GM21526 (cell line): ENCODE measurements around the gene PADI6.

Source experiments
- ATAC-seq: cut with Tn5 transposase; IDR thresholded peaks from one replicate; pipeline ENCODE4 v1.9.1; 2021; ENCODE audit warnings: moderate library complexity; ENCODE audit not compliant: unreplicated experiment, low FRiP score

Gene PADI6

DNA sequence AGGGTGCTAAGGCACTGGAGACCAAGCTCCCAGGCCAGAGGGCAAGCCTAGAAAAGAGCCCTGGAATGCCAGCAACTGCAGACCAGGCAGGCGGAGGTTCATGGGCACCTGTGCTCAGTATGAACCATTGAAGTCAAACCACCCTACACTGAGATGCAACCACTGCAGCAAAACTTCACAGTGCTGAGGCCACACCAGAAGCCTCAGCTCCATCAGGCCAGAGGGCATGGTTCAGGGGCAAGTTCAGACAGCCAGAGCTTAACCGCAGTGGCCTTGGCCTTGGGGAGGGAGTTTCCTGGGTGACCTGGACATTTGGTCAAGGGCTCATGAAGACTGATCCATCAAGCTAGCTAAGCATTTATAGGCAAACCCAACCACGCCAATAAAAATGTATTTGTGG lies 60.4 kb downstream of the PADI6 start:
- ATAC-seq: no peak

DNA sequence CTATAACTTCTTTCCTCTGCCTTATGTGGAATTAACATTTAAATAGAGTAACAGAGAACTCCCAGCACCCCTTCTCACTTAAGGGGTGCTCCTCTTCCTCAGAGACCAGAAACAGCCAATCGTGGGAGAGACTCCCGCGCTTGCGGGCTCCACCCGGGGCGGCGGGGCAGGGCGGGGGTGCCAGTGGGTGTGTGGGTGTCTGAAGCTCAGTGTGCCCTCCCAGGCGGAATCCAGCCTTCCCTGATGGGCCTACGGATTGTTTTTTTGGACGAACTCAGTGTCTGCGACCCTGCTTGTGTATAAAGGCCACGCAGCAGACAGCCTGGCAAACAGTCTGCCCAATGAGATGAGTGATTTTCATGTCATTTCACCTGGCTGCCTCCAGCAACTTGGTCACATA lies 61.3 kb downstream of the PADI6 start:
- ATAC-seq: no peak

DNA sequence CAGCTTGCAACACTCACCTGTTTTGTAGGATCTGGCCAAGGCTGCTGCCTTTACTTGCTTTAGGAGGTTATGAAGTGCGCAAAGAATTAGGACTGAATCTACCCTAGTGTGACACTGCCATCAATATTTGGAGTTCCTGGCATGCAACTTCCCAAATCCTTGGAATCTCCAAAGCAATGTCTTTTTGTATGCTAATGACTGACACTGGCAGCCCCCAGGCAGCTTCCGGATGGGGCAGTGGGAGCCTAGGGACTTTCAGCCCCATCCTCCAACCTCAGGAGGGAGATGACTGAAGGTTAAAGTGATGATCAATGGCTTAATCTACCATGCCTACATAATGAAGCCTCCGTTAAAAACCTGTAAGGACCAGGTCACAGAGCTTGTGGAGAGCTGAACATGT lies 62.0 kb downstream of the PADI6 start:
- ATAC-seq: no peak

DNA sequence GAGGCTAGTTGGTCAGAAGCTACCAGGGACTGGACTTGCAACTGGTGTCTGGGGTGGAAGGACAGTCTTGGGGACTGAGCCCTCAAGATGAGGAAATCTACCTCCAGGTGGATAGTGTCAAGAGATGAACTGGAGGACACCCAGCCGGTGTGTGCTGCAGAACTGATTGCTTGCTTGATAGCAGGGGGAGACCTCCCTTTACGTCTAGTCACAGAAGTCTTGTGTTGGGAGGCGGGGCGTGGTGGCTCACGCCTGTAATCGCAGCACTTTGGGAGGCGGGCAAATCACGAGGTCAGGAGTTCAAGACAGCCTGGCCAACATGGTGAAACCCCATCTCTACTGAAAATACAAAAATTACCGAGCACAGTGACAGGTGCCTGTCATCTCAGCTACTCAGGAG lies 62.6 kb downstream of the PADI6 start:
- ATAC-seq: no peak

DNA sequence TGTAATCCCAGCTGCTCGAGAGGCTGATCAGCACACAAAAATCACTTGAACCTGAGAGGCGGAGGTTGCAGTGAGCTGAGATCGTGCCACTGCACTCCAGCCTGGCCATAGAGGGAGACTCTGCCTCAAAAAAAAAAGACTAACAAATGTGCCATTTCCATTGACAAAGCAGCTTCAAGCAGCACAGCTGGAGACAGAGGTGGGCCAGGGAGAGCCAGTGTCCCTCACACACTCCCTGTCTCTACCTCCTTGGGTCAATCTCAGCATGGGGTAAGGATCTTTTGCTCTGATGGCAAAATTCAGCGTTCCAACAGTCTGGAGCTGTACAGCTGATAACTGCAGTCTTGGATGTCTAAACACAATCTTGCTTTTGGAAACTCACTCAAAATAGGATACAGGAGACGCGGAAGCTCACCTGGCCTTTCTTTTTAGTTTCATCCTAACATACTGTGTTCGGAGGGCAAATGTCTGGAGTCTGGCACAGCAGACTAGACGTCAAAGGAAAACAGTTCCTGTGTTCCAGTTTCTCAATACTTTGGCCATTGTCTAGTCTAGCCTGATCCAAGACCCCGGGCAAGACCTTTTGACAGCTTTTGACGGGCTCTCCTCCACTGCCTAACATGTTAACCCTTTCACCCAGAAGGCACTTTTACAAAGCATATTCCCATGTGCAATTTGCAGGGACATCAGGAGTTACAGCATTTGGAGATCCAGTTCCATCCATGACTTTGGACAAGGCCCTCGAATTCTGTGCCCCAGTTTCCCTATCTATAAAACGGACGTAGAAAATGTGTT lies 64.6 kb downstream of the PADI6 start:
- ATAC-seq: no peak

DNA sequence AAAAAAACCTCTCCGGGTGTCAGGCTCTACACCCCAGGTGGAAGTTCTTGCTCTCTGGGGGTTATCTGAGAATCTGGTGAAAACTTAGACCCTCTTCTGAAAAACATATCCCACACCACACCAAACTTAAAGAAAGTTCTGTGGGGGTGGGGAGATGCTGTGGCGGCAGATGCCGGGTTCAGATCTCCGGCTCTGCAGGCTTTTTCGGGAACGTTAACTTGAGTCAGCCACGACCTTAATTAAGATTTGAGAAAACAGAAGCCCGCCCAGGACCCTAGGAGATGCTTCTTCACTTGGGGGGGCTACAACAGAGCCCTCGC lies 65.2 kb downstream of the PADI6 start:
- ATAC-seq: no peak

DNA sequence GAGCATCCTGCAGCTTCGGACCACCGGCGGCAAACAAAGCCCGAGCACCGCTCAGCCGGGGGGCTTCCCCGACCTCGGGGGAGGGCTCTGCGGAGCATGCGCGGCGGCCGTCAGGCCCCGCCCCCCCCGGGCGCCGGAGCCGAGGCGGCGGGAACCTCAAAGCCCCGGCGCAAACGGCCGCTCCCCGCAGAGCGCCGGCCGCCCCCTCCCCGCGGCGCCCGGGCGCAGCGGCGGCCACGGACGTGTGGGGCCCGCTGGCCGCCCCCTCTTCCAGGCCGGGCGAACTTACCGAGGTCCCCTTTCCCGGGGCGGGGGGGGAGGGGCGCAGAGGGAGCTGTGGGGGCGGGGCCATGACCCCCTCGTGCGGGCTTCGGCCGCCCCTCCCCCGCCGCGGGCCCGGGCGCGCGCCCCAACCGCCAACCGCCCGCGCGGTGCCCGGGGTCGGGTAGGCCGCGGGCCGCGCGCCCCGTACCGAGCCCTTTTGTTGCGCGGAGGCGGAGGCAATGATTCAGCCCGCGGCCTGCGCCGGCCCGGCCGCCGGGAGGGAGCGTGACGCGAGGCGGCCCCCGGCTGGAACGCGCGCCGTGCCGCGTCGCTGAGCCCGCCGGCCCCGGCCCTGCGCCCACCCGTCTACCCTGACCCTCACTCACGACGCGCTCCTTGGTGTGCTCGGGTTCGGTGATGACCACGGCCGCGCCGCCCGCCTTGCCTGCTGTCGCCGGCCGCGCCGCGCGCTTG lies 65.8 kb downstream of the PADI6 start:
- no peak for ATAC-seq

DNA sequence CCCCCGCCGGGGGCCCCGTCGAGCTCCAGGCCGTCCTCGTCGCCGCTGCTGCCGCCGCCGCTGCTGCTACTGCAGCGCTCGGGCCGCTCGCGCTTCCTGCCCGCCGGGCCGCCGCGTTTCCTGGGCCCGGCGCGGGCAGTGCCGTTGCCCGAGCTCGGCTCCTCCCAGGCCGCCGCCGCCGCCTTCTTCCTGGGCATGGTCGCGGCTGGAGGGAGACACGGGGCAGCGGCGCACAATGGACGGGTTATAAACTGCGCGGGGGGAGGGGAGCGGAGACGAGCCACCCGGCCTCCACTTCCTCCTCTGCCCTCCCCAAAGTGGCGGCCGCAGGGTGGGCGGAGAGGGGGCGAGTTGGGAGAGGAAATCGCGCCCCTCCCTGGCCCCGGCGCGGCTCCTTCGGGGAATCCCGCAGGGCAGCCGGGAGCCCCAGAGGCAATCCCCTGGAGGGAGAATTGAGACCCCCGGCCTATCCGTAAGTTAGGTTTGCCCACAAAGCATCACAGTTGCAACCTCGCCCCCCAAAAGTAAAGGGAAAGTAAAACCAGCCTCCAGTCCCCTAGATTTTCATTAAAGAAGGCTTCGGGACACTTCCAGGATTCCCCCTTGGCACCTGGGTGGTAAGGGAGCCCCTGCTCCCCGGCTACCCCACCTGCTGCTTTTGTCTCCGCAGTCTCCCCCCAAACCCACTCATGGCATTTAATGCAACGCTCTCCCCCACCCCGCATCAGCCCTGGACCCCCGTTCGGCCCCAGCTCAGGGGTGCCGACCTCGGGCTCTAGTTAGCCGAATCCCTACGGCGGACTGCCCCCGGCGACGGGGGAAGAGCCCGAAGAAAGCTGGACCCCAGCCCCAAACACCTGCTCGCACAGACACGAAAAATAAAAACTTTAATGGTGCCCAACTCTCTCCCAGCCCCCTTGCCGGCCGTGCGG lies 66.6 kb downstream of the PADI6 start:
- ATAC-seq: no peak

DNA sequence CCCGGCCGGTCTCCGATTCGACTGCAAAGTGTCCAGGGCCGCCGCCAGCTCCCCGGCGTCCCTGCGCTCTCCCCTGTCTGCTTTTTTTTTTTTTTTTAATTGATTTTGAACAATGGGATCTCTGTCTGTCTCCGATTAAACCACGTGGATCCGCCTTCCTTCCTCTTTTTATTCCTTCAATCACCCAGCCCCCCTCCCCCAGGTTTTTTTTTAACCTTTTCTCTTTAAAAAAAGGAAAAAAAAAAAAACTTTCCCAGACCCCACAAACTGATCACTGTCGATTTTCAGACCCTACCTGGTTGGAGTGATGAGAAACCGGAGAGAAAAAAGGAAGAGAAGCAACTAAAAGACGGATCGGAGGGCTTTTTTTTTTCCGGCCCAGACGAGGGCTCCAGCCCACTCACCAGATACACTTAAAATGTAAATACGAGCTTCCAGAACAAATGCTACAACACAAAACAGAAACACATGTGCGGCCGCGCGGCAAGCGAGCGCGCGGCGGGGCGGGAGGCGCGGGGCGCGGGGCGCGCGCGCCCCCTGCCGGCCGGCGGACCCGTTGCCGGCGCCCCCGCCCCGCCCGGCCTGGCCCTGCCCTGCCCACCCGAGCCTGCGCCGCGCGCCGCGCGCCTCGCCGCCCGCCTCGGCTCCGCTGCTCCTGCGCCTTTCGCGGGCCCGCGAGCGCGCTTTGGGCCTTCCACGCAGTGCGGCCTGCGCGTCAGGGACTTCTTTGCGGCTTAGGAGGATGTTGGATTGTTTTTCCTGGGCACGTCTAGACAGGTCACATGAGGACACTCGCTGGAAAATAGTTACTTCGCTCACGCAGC lies 67.5 kb downstream of the PADI6 start, which contains the start of gene RCC2:
Gene RCC2, minus strand, starts transcription at position 428 of the 824 bp plus-strand sequence. CDS start 1,163 bp downstream, outside the sequence.
- peak; percentile 39 for ATAC-seq

DNA sequence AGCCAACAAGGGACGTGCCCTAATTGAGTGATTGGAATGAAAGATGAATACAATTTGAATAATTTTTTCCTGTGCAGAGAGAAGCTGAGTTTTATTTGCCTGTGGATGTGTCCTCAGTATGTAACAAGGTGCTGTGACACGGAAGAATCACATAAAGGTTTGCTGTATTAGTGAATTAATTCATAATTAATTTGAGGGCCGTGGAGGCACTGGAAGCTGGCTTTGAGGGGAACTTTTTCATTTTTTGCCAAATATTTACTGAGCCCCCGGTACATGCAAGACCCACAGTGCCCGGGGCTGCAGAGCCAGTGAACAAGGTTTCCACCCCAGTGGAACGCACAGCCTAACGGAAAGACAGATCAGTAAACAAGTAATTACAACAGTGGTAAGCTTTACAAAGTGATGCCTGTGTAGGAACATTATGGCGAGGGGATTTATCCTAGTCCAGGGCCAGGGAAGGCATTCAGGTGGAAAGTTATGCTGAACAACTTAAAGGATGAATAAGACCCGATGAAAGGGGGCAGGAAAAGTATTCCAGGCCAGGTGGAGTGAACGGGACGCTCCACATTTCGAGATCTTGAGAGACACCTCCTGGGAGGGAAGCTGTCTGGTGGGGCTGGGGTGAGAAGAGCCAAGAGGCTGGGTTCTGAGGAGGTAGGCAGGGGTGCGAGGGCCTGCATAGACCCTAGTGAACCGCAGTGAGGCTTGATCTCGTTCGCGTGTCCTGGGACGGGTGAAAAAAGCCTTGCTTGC lies 68.3 kb downstream of the PADI6 start:
- ATAC-seq: no peak

DNA sequence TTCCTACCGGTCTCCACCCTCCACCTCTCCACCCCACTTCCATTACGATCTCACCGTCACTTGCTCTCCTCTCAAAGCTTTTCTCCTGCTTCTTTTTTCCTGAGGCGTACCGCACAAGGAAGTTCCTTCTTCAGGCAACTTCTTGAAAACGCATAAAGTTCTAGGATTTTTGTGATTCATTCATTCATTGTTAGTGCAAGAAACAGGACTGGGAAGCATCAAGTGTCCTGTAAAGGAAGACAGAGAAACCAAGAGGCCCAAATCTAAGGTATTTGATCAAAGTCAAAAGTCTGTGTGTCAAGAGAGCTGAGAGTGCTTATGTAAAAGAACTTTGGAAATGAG lies 68.8 kb downstream of the PADI6 start:
- ATAC-seq: no peak

DNA sequence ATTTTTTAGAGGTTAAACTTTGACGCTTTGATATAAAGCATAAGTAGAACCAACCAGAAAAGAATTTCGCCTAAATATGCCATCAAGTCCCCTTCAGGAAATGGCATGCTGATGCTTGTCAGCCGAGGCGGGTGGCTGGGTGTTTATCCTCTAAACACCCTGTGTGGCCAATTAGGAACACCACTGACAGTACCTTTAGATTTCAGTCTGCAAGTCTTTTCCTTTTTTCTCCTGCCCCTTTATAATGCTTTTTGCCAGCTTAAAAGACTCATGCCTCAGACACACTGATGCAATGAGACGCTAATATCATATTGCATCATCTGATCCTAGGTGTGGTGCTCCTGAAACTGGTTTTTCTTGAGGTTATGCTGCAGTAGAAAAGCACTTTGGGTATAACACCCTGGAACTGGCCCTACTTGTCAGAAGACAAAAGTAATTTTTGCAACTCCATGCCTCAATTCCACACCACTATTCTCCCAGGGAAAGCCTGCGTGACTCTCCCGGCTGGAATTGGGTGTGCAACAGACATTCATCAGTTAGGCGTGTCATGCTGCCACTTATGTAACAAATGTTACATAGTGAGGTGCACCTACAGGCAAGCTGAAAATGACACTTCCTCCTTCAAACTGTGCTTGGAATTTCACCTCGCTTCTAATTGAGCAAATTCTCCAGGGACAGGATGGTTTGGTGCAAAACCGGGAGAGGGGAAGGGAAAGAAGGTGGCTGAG lies 69.4 kb downstream of the PADI6 start:
- no peak for ATAC-seq

DNA sequence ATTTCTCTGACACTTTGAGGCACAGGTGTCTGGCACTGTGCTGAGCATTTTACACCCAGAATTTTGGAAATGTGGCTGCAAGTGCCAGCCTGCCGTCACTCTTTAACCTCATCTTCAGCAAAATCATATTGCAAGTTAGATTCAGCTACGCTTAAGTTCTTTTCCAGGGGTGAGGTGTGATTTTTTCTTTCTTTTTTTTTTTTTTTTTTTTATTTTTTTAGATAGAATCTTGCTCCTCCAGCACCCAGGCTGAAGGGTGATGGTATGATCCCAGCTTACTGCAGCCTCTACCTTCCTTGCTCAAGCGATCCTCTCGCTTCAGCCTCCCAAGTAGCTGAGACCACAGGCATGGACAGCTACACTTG lies 70.0 kb downstream of the PADI6 start:
- no peak for ATAC-seq

DNA sequence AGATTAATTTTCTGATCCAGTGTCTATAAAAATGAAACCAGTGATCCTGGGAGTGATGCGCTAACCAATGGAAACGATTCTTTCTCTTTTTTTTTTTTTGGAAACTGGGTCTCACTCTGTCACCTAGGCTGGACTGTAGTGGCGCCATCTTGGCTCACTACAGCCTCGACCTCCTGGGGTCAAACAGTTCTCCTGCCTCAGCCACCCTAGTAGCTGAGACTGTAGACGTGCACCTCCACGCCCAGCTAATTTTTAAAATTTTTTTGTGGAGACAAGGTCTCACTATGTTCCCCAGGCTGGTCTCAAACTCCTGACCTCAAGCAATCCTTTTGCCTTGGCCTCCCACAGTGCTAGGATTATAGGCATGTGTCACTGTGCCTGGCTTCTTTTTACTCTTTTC lies 70.8 kb downstream of the PADI6 start:
- ATAC-seq: no peak

DNA sequence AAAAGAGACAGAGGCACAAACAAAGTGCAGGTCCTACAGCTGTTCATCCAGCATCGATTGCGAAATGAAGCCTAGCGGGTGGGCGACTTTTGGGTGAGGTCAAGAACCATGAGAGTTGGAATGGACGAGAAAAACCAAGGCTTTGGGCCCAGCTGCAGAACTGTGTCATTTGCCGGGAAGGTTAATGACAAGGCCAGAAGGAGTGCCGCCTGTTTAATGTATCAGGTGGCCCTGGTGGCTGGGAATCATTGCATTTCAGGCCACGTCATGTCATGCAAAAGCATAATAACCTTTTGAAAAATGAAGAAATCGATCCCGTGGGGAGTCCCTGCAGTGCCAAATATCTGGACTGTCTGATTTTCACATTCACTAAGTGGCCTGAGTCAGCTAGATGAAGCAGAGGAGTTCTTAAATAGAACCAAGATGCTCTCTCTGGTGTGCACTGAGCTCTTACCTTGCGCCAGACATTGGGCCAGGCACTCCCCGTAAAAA lies 75.6 kb downstream of the PADI6 start:
- ATAC-seq: no peak
